ENCODE results near the gene GCC2. TPM values are rescaled to one million over a fixed set of nuclear protein-coding genes. Genes with fewer than 3 reads are reported as not detected.
A peak's percentile ranks its signal among the peaks of the same experiment; 100 is the strongest.
"Not testable (repeated sequence)": the region's sequence is repeated elsewhere in the genome, so short reads cannot be mapped to it uniquely, and the experiment has no call there.

Gene GCC2
- total RNA-seq, 1 donor: 44.2 TPM

DNA sequence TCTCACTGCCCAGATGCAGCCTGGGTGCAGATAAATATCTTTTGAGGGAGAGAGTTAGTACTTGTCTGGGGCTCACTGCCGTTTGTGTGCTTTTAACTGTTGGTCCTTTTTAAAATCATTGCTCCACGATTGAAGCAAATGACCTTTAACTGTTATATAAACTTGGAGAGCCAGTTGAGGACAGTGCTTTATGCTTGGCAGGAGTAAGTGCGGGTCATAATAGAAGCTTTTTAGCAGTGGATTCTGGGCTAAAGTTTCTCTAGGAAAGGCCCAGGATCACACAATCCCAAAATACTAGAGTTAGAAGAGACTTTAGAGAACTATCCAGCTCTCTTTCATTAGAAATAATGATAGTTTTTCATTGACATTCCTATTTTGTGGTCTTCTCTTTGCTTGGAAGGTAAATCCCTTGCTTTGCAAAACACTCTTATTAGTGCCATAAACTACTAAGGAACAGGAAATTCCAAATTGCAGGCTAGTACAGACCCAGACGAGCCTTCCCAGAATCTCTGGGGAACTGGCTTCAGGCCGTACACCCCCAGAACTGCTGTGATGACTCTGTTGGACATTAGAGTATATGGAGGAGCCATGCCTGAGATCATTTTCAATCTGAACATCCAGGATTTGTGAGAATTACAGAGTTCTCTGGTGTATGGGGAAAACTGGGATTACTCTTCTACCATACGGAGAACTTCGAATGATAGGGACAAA is 104.4 kb downstream of the GCC2 start:
- no peak for DNase-seq (ENCODE audit: insufficient read length, low spot score, missing footprints)
- no peak for TF ChIP-seq CTCF (IDR thresholded peaks at IDR 0.05; ENCODE audit: extremely low read depth, low read depth, low read length)
- Histone ChIP-seq H2AFZ (ENCODE audit: low read length) (no peak overlapping the region), H3K9me3 (ENCODE audit: low read depth, low read length) (no peaks in the 10 kb centered on the region), H4K20me1 (ENCODE audit: insufficient read depth, low read length) (peaks cover 26% of the 10 kb centered on the region), H3K4me2 (ENCODE audit: insufficient read depth, low read length) (peak overlapping the region; percentile 11), H3K27me3 (ENCODE audit: insufficient read depth, low read length) (no peaks in the 10 kb centered on the region), H3K27ac (ENCODE audit: low read depth, low read length) (peak overlapping the region; percentile 29), H3K4me1 (ENCODE audit: insufficient read depth, low read length) (peaks cover 13% of the 10 kb centered on the region), H3K79me2 (ENCODE audit: insufficient read depth, low read length) (peaks cover 75% of the 10 kb centered on the region), H3K36me3 (ENCODE audit: insufficient read depth, low read length) (no peaks in the 10 kb centered on the region), H3K4me3 (ENCODE audit: insufficient read depth, low read length) (no peak overlapping the region)

DNA sequence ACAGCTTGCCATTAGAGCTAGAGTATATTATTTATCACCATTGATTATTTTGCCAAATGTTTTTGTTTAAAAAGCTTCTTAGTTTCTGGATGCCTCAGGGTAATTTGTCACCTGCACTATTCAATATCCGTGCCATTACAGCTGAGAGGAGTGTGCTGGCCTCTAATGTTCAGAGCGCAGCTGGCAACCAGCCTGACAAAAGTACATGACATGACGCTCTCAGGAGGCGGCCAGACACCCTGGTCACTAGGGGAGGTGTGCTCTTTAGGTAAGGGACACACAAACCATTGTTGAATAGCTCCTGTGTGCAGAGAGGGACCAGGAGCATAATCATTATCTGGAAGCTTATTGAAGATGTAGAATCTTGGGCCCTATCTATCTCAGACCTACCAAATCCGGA is 105.5 kb downstream of the GCC2 start:
- Histone ChIP-seq H2AFZ (ENCODE audit: low read length) (no peak overlapping the region), H3K4me1 (ENCODE audit: insufficient read depth, low read length) (peaks cover 13% of the 10 kb centered on the region), H3K4me2 (ENCODE audit: insufficient read depth, low read length) (no peak overlapping the region), H3K79me2 (ENCODE audit: insufficient read depth, low read length) (peaks cover 73% of the 10 kb centered on the region), H3K4me3 (ENCODE audit: insufficient read depth, low read length) (no peak overlapping the region), H3K27me3 (ENCODE audit: insufficient read depth, low read length) (no peaks in the 10 kb centered on the region), H3K9me3 (ENCODE audit: low read depth, low read length) (no peaks in the 10 kb centered on the region), H3K36me3 (ENCODE audit: insufficient read depth, low read length) (no peaks in the 10 kb centered on the region), H4K20me1 (ENCODE audit: insufficient read depth, low read length) (peaks cover 21% of the 10 kb centered on the region), H3K27ac (ENCODE audit: low read depth, low read length) (no peak overlapping the region)
- TF ChIP-seq CTCF (IDR thresholded peaks at IDR 0.05; ENCODE audit: extremely low read depth, low read depth, low read length): no peak
- no peak for DNase-seq (ENCODE audit: insufficient read length, low spot score, missing footprints)

DNA sequence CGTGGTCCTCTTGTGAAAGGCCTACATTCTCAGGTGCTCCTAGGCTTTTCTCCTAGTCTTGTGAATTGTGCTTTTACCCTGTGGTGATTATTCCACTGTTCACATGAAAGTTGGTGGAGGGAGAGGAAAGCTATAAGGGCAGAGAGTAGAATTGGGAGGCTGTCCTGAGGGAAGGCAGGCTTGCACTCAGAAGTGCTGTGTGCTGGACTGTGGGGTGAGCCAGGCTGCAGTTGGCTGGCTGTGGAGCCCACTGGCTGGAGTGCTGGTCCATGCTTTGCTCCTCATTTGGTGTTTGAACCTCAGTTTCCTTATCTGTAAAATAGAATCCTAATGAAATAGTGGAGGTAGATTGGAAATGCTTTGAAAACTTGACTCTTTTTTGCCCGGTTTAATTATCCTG is 106.6 kb downstream of the GCC2 start:
- no peaks in the 10 kb centered on the region for H3K9me3 ChIP-seq (ENCODE audit: low read depth, low read length)
- no peak for DNase-seq (ENCODE audit: insufficient read length, low spot score, missing footprints)
- no peak overlapping the region for H3K4me2 ChIP-seq (ENCODE audit: insufficient read depth, low read length)
- H4K20me1 ChIP-seq (ENCODE audit: insufficient read depth, low read length): peaks cover 28% of the 10 kb centered on the region
- H3K27me3 ChIP-seq (ENCODE audit: insufficient read depth, low read length): no peaks in the 10 kb centered on the region
- no peak overlapping the region for H2AFZ ChIP-seq (ENCODE audit: low read length)
- peaks cover 13% of the 10 kb centered on the region for H3K4me1 ChIP-seq (ENCODE audit: insufficient read depth, low read length)
- no peak overlapping the region for H3K27ac ChIP-seq (ENCODE audit: low read depth, low read length)
- H3K79me2 ChIP-seq (ENCODE audit: insufficient read depth, low read length): peaks cover 79% of the 10 kb centered on the region
- H3K36me3 ChIP-seq (ENCODE audit: insufficient read depth, low read length): no peaks in the 10 kb centered on the region
- no peak overlapping the region for H3K4me3 ChIP-seq (ENCODE audit: insufficient read depth, low read length)
- TF ChIP-seq CTCF (IDR thresholded peaks at IDR 0.05; ENCODE audit: extremely low read depth, low read depth, low read length): no peak

- Histone ChIP-seq H3K79me2 (ENCODE audit: insufficient read depth, low read length) (peaks cover 85% of the 10 kb centered on the region), H4K20me1 (ENCODE audit: insufficient read depth, low read length) (peaks cover 30% of the 10 kb centered on the region), H3K4me1 (ENCODE audit: insufficient read depth, low read length) (peaks cover 13% of the 10 kb centered on the region)
- H3K4me3 ChIP-seq (ENCODE audit: insufficient read depth, low read length); H2AFZ ChIP-seq (ENCODE audit: low read length); DNase-seq (ENCODE audit: insufficient read length, low spot score, missing footprints); H3K27me3 ChIP-seq (ENCODE audit: insufficient read depth, low read length); H3K9me3 ChIP-seq (ENCODE audit: low read depth, low read length); H3K36me3 ChIP-seq (ENCODE audit: insufficient read depth, low read length); H3K4me2 ChIP-seq (ENCODE audit: insufficient read depth, low read length); H3K27ac ChIP-seq (ENCODE audit: low read depth, low read length): not testable (repeated sequence)
These were observed 107.6 kb downstream of the GCC2 start for GRCh38 chr2:108556581-108556980.

Small RNA genes lying within 50 kb of the gene (small RNA-seq; reads per million reads assigned to genes)
- not detected for gene SMIM12P1

Other genes with a start within 250 kb of the GCC2 start
- not detected in 2 replicates for gene SULT1C3, start 209.2 kb upstream of the GCC2 start, total RNA-seq
- gene SULT1C2, start 160.3 kb upstream of the GCC2 start, total RNA-seq: 0.36 and 1.2 TPM in 2 replicates
- gene SULT1C4, start 71.3 kb upstream of the GCC2 start, total RNA-seq: not detected in 2 replicates
- 129 and 142 TPM in 2 replicates for gene LIMS1, start 85.3 kb downstream of the GCC2 start, total RNA-seq

Data from osteoblast (primary cell).